Measurements from ENCODE around the gene TPRA1. TPM values are rescaled to one million over a fixed set of nuclear protein-coding genes. Genes with fewer than 3 reads are reported as not detected.
"Not testable (repeated sequence)": the region's sequence is repeated elsewhere in the genome, so short reads cannot be mapped to it uniquely, and the experiment has no call there.

The TPRA1 gene
- total and polyA plus RNA-seq, 9 of the 15 experiments (the other 6 are each of a cell fraction or from before 2014, with no cell fraction given) = 0.66 to 21.5 (median 11.1) TPM

DNA sequence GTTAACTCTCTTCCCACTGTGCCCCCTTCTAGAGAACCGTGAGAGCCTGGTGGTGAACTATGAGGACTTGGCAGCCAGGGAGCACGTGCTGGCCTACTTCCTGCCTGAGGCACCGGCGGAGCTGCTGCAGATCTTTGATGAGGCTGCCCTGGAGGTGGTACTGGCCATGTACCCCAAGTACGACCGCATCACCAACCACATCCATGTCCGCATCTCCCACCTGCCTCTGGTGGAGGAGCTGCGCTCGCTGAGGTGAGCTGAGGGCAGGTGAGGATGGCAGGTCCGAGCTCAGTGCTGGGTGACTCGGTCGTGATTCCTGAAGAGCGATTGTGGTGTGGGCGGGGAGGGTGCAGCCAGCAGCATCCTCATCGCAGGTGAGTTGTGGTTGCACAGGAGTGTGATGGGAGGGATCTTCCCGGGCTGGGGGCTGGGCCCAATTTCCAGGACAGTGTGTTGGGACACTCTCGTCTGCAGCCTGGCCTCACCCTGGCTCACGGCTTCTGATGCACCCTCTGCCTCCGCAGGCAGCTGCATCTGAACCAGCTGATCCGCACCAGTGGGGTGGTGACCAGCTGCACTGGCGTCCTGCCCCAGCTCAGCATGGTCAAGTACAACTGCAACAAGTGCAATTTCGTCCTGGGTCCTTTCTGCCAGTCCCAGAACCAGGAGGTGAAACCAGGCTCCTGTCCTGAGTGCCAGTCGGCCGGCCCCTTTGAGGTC, 15.7 kb upstream of the TPRA1 start:
- no TSS peak for BruUV-seq (replicated peaks)
- no peaks in the 10 kb centered on the region for H3K9me3 ChIP-seq (replicated peaks; ENCODE audit: control insufficient read depth, insufficient read depth, low read depth, low read length)
- H3K9me1 ChIP-seq (ENCODE audit: control insufficient read depth, insufficient read depth, low read length) = no peaks in the 10 kb centered on the region
- no peak overlapping the region for H2AFZ ChIP-seq (ENCODE audit: low read depth, low read length)
- H3K27ac ChIP-seq (ENCODE audit: extremely low read depth, low read depth, low read length) = no peak overlapping the region
- no peak overlapping the region for H3K4me2 ChIP-seq (ENCODE audit: insufficient read depth, low read length)
- H3K79me2 ChIP-seq (ENCODE audit: control insufficient read depth, insufficient read depth, low read length) = peaks cover 16% of the 10 kb centered on the region
- ChIA-PET CTCF (ENCODE audit: low intra/inter-chr PET ratio) (no interaction called here), POLR2A (interaction anchor here (1.1 to 1.3 kb wide), 2 partner anchors 8 to 9 kb away, joined by 3 to 6 read pairs; partner anchors contain the start of gene MCM2)
- ATAC-seq (no peak), FAIRE-seq (no peak), DNase-seq (ENCODE audit: extremely low read depth in 1 of 4, low spot score in 3 of 4) (no peak)
- no peaks in the 10 kb centered on the region for H4K20me1 ChIP-seq (replicated peaks; ENCODE audit: control insufficient read depth, insufficient read depth, low read length)
- intact Hi-C loops (cut with micrococcal nuclease) = no loop called here
- peak overlapping the region in 1 of 2 experiments; percentile 52; a peak in 1 of 4 replicates for H3K9ac ChIP-seq (ENCODE audit: insufficient read depth in 1 of 2, low read depth in 2 of 2, low read length in 2 of 2)
- WGBS (ENCODE audit: insufficient coverage, low coverage, missing lambda C conversion rate) = 98% methylated on average over 12 of the region's 24 CpGs
- no peaks in the 10 kb centered on the region for H3K27me3 ChIP-seq (ENCODE audit: control insufficient read depth in 2 of 2, insufficient read depth in 2 of 2, low read length in 2 of 2)
- TF ChIP-seq RBFOX2 (IDR thresholded peaks at IDR 0.05; ENCODE audit: low read depth, low read length) (peak; percentile 59), SRSF7 (optimal IDR thresholded peaks at IDR 0.05; ENCODE audit: low read depth, low read length) (no peak)
- H3K4me1 ChIP-seq (replicated peaks in 1 of 2; ENCODE audit: control insufficient read depth in 2 of 2, insufficient read depth in 2 of 2, low read length in 2 of 2) = no peaks in the 10 kb centered on the region; a peak in 2 of 5 replicates
- H3K4me3 ChIP-seq = no peak overlapping the region
- in situ Hi-C loops (cut with MboI) = no loop called here
- peaks cover 93% of the 10 kb centered on the region for H3K36me3 ChIP-seq (ENCODE audit: control insufficient read depth, insufficient read depth, low read length)

DNA sequence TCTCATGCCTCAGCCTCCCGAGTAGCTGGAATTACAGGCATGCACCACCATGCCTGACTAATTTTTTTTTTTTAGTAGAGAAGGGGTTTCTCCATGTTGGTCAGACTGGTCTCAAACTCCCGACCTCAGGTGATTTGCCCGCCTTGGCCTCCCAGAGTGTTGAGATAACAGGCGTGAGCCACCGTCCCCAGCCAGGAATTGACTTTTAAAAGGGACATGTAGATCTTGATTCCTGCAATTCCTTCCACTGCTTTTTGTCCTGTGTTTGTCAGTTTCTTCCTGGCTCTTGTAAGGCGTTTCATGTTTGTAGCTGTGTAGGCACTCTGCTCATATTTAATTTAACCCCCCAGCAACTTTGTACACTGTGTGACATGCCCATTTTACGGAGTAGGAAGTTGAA, 15.0 kb upstream of the TPRA1 start:
- intact Hi-C loops (cut with micrococcal nuclease); H3K9me3 ChIP-seq (replicated peaks; ENCODE audit: control insufficient read depth, insufficient read depth, low read depth, low read length); H3K4me1 ChIP-seq (replicated peaks in 1 of 2; ENCODE audit: control insufficient read depth in 2 of 2, insufficient read depth in 2 of 2, low read length in 2 of 2); CTCF ChIA-PET (ENCODE audit: low intra/inter-chr PET ratio); DNase-seq (ENCODE audit: extremely low read depth in 1 of 4, low spot score in 3 of 4); H3K27me3 ChIP-seq (ENCODE audit: control insufficient read depth in 2 of 2, insufficient read depth in 2 of 2, low read length in 2 of 2); H3K27ac ChIP-seq (ENCODE audit: extremely low read depth, low read depth, low read length); BruUV-seq (replicated peaks); FAIRE-seq; H2AFZ ChIP-seq (ENCODE audit: low read depth, low read length); ATAC-seq; H3K9ac ChIP-seq (ENCODE audit: insufficient read depth in 1 of 2, low read depth in 2 of 2, low read length in 2 of 2); H3K9me1 ChIP-seq (ENCODE audit: control insufficient read depth, insufficient read depth, low read length); in situ Hi-C loops (cut with MboI); H3K4me3 ChIP-seq; H3K4me2 ChIP-seq (ENCODE audit: insufficient read depth, low read length); H4K20me1 ChIP-seq (replicated peaks; ENCODE audit: control insufficient read depth, insufficient read depth, low read length): not testable (repeated sequence)
- POLR2A ChIA-PET = interaction anchor here (1.3 kb wide), 1 partner anchor 9 kb away, joined by 3 read pairs; no protein-coding TSS in a partner anchor
- 90% methylated on average over 6 of the region's 7 CpGs for WGBS (ENCODE audit: insufficient coverage, low coverage, missing lambda C conversion rate)
- Histone ChIP-seq H3K36me3 (ENCODE audit: control insufficient read depth, insufficient read depth, low read length) (peaks cover 93% of the 10 kb centered on the region), H3K79me2 (ENCODE audit: control insufficient read depth, insufficient read depth, low read length) (peaks cover 23% of the 10 kb centered on the region)
